ENCODE measurements around the gene ZNF398. TPM values are rescaled to one million over a fixed set of nuclear protein-coding genes. Genes with fewer than 3 reads are reported as not detected.

ZNF398 gene
- total RNA-seq, 1 donor from 2014 or later = 9.9 TPM

DNA sequence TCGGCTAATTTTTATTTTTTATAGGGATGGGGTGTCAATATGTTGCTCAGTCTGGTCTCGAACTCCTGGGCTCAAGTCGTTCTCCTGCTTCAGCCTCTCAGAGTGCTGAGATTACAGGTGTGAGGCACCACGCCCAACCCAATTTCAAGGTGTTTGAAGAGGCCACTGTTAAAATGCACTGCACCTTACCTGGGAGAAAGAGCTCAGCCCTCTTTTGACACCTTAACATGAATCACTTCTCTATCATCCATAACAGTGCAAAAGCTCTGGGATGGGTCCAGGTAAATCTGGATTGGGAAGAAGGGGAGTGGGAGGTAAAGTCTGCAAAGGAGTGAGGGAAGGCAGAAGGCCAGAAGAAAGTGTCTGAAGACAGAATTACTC is 47.5 kb downstream of the ZNF398 start:
- no peak overlapping the region for H3K9ac ChIP-seq
- H3K79me2 ChIP-seq (ENCODE audit: low read depth) = peaks cover 32% of the 10 kb centered on the region
- H3K27me3 ChIP-seq = no peaks in the 10 kb centered on the region
- peak overlapping the region; percentile 74 for H3K4me2 ChIP-seq
- H2AFZ ChIP-seq (replicated peaks) = peak overlapping the region; percentile 90
- peaks cover 5% of the 10 kb centered on the region for H3K36me3 ChIP-seq
- Mint-ChIP-seq H3K4me3 (peak overlapping the region; percentile 91), H3K9me3 (no peaks in the 10 kb centered on the region), H3K27ac (no peak overlapping the region), H3K36me3 (peaks cover 17% of the 10 kb centered on the region), H3K4me1 (peaks cover 12% of the 10 kb centered on the region), H3K27me3 (ENCODE audit: insufficient read depth, low read depth) (peaks cover 4% of the 10 kb centered on the region)
- no peak overlapping the region for H3K27ac ChIP-seq
- H4K20me1 ChIP-seq (ENCODE audit: low read depth) = peaks cover 22% of the 10 kb centered on the region
- peaks cover 5% of the 10 kb centered on the region for H3F3A ChIP-seq (ENCODE audit: low read depth)
- TF ChIP-seq EZH2phosphoT487 (IDR thresholded peaks at IDR 0.05) (no peak), EZH2 (IDR thresholded peaks at IDR 0.05) (no peak), CTCF (IDR thresholded peaks at IDR 0.05) (no peak)
- H3K9me3 ChIP-seq (ENCODE audit: low read depth) = no peaks in the 10 kb centered on the region
- no peak for DNase-seq (ENCODE audit: low spot score)
- H3K4me3 ChIP-seq = peak overlapping the region; percentile 95
- H3K4me1 ChIP-seq = no peaks in the 10 kb centered on the region

DNA sequence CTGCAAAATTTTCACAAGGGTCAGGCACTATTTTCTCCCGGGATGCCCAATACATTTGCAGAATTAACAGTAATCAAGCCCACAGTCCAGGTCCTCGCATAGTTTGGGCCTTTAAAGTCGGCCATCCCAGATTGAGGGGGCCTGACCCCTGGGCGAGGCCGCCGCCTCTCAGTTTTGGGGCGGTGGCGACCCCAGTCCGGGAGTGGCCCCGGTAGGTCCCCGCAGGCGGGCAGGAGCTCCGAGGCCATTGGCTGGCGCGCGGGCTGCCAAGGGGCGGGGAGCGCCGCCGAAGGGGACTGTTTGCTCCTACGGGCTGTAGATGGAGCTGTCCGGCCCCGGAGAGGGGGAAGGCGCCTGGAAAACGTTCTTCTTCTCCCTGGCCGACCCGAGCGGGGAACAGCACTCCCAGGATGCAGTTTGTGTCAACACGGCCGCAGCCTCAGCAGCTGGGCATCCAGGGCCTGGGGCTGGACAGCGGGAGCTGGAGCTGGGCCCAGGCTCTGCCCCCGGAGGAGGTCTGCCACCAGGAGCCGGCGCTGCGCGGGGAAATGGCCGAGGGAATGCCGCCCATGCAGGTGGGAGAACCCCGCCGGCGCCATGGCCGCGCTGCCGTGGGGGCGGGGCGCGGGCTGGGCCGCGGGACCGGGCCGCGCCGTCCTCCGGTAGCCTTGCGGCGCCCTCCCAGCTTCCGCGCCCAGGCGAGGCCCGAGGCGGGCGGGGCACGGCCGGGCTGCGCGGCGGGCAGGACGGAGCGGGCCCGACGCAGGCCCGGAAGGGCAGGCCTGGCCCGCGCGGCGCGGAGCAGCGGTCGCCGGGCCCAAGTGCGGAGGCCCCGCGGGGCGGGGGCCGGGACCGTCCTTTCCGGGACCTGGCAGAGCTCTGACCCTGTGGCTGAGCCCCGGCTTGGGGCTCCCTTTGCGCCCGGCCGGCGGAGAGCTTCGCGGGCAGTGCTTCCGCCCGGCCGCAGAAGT is 48.2 kb downstream of the ZNF398 start, which contains the start of gene ZNF282:
TSS of gene ZNF282 (plus strand) at position 367 of the 971 bp plus-strand sequence. CDS start at position 411, 44 bp downstream.
- Histone ChIP-seq H3K9ac (peak within 1 kb of the TSS; percentile 84), H3K4me1 (no peaks in the 10 kb centered on the region), H3K9me3 (ENCODE audit: low read depth) (no peaks in the 10 kb centered on the region), H3K4me2 (peak within 1 kb of the TSS; percentile 97), H3K36me3 (peaks cover 7% of the 10 kb centered on the region), H3F3A (ENCODE audit: low read depth) (peaks cover 5% of the 10 kb centered on the region), H3K79me2 (ENCODE audit: low read depth) (peaks cover 32% of the 10 kb centered on the region), H3K4me3 (peak within 1 kb of the TSS; percentile 95), H3K27me3 (no peaks in the 10 kb centered on the region), H4K20me1 (ENCODE audit: low read depth) (peaks cover 22% of the 10 kb centered on the region), H2AFZ (replicated peaks) (peak within 1 kb of the TSS; percentile 90), H3K27ac (peak within 1 kb of the TSS; percentile 89)
- peaks cover 4% of the 10 kb centered on the region for H3K27me3 Mint-ChIP-seq (ENCODE audit: insufficient read depth, low read depth)
- peak within 1 kb of the TSS; percentile 93 for H3K27ac Mint-ChIP-seq
- TF ChIP-seq EZH2phosphoT487 (IDR thresholded peaks at IDR 0.05) (no peak), CTCF (IDR thresholded peaks at IDR 0.05) (peak; percentile 67)
- H3K4me3 Mint-ChIP-seq = peak within 1 kb of the TSS; percentile 95
- H3K9me3 Mint-ChIP-seq = no peaks in the 10 kb centered on the region
- H3K4me1 Mint-ChIP-seq = peaks cover 12% of the 10 kb centered on the region
- H3K36me3 Mint-ChIP-seq = peaks cover 22% of the 10 kb centered on the region
- peak; percentile 95 for DNase-seq (ENCODE audit: low spot score)

DNA sequence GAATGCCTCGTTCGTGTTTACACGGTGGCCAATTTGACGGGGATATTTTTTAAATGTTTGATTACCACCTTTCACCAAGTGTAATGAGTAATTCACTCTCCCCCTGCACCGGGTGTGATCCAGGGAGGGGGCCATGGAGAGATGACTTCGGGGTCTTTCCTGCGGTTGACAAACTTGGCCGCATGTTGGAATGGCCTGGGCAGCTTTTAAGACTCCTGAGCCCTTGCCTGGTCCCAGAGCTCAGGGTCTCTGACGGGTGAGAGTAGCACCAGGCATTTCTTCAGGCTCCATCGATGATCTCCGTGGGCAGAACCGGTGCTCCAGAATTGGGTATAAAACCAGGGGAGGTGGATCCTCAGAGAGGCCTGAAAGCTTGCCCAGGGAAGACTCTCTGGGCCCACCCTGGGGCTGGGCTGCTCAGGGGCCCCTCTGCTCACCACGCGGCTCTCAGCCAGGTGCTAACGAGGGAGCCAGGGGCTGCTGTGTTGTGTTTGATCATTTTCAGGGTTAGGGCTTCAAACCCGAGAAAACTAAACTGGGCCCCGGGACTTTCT is 49.0 kb downstream of the ZNF398 start:
- peaks cover 4% of the 10 kb centered on the region for H3K27me3 Mint-ChIP-seq (ENCODE audit: insufficient read depth, low read depth)
- H3F3A ChIP-seq (ENCODE audit: low read depth) = peaks cover 5% of the 10 kb centered on the region
- peak; percentile 28 for DNase-seq (ENCODE audit: low spot score)
- H3K4me3 ChIP-seq = peak overlapping the region; percentile 95
- H3K27ac Mint-ChIP-seq = peak overlapping the region; percentile 93
- peak overlapping the region; percentile 95 for H3K4me3 Mint-ChIP-seq
- peaks cover 7% of the 10 kb centered on the region for H3K36me3 ChIP-seq
- peak overlapping the region; percentile 80 for H3K9ac ChIP-seq
- H3K27me3 ChIP-seq = no peaks in the 10 kb centered on the region
- peak overlapping the region; percentile 97 for H3K4me2 ChIP-seq
- no peak overlapping the region for H2AFZ ChIP-seq (replicated peaks)
- TF ChIP-seq EZH2 (IDR thresholded peaks at IDR 0.05) (no peak), CTCF (IDR thresholded peaks at IDR 0.05) (no peak), EZH2phosphoT487 (IDR thresholded peaks at IDR 0.05) (no peak)
- peaks cover 12% of the 10 kb centered on the region for H3K4me1 Mint-ChIP-seq
- H3K27ac ChIP-seq = no peak overlapping the region
- no peaks in the 10 kb centered on the region for H3K9me3 Mint-ChIP-seq
- H3K36me3 Mint-ChIP-seq = peaks cover 28% of the 10 kb centered on the region
- H3K9me3 ChIP-seq (ENCODE audit: low read depth) = no peaks in the 10 kb centered on the region
- peaks cover 22% of the 10 kb centered on the region for H4K20me1 ChIP-seq (ENCODE audit: low read depth)
- peaks cover 38% of the 10 kb centered on the region for H3K79me2 ChIP-seq (ENCODE audit: low read depth)
- H3K4me1 ChIP-seq = no peaks in the 10 kb centered on the region
